GM21447 (cell line): Measurements from ENCODE around the gene MRPL46.
"Not testable (repeated sequence)": the region's sequence is repeated elsewhere in the genome, so short reads cannot be mapped to it uniquely, and the experiment has no call there.

Experiments
- ATAC-seq: cut with Tn5 transposase; IDR thresholded peaks from one replicate; pipeline ENCODE4 v1.9.1; 2021; ENCODE audit not compliant: unreplicated experiment

The MRPL46 gene

DNA sequence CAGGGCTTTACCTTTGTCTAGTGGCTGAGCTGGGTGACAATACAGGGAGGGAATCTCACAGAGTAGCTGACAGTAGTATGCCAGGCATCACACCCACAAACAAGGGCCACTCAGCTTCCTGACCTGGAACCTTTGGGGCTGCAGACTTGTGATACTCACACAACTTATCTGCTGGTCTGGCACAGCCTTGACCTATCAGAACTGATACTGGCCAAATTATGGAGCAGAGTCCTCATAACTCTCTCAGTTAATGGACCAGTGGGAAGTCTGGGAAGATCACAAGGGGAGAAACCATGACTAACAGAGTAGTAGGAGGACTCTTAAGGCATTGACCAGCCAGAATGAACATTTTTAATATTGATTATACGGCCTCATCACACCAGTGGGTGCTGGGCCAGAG lies 19.4 kb downstream of the MRPL46 start:
- no peak for ATAC-seq

DNA sequence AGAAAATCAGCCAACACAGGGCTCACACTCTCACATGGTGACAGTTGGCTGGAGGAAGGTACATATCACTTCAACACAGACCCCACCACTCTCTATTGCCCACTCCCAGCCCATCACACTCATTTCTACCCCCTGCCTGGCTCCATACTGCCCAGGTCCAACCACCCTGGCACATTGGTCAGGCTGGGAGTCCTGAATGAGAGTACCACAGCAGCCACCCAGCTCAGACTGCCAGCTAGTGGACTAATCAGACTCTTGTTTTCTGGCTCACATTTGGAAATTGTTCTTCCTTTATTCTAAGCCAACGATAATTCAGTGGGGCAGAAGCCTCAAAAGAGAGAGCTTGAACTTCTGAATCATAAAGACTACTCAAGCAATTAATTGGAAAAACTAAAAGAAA lies 20.0 kb downstream of the MRPL46 start:
- no peak for ATAC-seq

DNA sequence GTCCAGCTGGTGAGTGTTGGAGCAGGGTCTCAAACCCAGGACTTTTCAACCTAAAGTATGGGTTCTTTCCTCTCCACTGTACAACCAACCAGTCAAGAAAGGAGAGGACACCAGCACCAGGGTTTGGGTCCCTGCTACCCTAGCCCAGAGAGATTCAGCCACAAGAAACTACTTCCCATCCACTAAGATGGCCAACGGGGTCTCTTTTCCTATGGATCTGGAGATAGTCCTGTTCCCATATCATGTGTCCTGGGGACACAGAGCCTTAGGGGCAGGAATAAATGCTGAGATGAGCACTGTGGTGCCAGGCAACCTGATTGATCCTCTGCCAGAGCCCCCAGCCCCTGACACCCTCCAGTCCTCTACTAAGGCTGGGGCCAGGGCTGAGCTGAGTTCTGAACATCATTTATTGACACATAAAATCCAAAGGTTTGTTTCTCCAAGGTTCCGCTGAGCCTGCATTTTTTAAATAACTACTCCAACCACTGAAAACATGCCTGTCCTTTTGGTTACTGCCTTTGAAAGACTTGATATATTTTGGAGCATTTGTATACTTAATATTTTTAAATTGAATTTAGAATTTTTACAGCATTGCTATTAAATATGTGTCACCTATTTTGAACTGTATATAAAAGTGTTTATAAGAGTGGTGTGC lies 26.0 kb downstream of the MRPL46 start:
- ATAC-seq = no peak

DNA sequence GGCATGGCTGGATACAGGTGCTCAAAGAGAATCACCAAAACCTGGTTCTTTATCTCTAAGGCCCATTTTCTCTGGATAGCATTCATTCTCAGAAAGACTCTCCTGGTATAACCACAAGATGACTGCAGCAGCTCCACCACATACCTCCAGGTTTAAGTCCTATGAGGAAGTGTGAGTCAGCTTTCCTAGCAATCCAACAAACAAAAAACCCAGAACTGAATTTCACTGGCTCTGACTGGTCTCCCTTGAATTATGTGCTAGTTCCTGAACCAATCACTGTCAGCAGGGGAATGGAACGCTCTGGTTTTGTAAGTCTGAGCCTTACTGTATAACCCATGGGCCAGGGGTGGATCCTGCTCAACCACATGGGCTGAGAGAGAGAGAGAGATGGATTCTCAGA lies 27.2 kb downstream of the MRPL46 start:
- no peak for ATAC-seq

DNA sequence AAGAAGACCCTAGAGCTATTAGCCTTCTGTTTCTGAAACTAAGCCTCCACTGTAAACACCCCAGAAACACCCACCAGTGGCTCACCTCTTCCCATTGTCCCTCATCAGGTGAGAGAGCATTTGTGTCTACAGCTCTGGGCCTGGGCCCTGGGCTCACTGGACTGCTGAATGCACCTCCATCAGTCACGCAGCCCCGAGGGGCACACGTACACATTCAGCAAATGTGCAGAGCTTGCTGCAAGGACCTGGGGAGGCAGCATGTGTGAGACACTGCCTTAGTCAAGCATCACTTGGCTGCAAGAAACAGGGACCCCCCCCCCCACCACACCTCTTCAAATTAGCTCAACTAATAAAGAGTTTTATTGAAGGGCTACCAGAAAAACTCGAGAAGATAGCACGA lies 29.0 kb downstream of the MRPL46 start:
- ATAC-seq = no peak

DNA sequence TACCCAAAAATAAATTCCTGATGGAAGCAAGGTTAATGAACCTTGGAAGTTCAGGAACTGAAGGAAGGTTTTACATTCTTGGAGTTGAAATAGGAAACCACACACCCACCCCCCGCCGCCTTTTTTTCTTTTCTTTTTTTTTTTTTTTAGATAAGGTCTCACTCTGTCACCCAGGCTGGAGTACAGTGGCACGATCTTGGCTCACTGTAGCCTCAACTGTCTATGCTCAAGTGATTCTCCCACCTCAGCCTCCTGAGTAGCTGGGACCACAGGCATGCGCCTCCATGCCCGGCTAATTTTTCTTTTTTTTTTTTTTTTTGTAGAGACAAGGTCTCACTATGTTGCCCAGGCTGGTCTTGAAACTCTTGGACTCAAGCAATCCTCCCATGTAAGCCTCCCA lies 33.1 kb downstream of the MRPL46 start:
- not testable (repeated sequence) for ATAC-seq

DNA sequence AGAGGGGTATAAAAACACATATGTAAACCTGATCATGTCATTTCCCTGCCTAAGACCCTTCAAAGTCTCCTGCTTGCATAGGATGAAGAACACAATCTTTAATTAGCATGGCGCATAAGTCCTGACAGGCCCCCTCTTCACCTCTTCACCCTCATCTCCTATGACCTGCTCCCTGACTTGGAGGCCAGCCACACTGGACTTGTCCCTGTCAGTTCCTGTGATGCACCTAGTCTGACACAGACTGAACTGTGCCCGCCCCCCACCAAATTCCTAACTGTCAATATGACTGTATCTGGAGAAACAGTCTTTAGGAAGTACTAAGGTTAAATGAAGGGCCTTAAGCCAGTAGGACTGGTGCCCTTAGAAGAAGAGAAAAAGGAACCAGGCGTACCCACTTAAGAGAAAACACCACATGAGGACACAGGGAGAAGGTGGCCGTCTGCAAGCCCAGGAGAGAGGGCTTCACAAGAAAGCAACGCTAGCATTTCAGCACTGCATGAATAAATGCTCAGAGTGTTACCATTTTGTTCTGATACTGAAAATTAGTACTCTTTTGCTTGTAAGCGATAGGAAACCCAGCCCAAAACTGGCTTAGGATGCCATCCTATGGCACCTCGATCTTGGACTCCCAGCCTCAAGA lies 34.0 kb downstream of the MRPL46 start:
- no peak for ATAC-seq

DNA sequence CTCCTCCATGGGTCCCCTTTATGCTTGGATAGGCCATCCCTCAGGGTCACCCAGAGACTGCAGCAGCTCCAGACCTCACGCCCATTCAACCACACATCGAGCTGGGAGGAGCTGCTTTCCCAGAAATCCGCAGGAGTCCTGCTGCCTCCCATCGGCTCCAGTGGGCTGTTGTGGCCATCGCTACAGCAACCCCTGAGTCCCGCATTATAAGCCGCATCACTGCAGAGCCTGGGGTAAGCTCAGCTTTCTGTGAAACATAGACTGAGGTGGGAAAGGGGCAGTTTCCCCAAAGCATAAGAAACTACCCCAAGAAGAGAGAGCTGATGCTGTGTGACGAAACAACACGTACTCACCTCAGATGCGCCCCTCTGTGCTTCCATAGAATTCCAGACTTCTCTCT lies 35.7 kb downstream of the MRPL46 start:
- ATAC-seq = no peak

DNA sequence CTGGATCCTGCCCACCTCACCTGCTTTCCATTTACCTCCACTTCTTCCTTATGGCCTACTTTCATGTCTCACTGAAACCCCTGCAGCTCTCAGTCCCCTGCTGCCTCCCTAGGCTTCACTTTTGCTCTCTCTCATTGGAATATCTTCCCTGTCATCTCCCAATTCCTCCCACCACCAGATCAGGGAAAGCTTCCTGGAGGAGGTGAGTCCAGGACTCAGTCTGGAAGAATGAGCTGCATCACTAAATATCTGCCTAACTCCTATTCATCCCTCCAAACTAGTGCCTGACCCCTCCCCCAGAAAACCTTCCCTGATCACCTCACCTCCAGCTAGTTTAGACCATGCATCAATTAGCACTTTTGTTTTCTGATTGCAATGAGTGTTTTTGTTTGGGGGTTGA lies 37.1 kb downstream of the MRPL46 start:
- ATAC-seq = no peak

DNA sequence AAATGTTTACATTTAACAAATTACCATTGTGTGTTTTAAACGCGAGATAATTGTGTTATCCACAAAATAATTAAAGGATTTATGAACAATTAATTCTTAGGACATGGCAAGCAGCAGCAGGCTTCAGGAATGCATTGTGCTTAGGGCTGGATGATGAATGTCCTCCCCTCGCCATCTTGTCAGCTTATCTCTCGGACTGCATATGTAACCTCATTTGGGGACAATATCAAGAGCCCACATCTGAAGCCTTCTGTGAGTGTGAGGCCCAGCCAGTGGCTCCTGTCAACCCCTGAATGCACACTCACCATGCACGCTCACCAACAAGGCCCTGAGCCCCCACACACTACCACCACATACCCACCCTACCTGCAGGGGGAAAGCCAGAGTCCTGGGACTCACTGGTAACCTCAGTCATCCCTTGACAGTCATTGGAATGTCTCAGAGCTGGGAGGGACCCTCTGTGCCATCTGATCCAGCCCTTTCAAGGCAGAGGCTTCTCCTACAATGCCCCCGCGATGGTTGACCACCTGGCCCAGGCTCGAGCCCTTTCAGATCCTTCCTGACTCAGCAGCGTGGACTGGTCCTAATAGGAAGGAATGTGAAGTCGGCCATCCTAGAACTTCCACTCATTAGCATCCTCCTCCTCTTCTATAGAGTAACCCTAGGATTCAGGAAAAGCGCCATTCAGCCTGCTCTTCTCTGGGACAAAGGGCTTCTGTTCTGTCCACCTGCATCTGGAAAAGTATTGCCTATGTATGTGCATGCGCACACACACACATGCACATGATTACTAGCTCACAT lies 38.2 kb downstream of the MRPL46 start:
- ATAC-seq = no peak

DNA sequence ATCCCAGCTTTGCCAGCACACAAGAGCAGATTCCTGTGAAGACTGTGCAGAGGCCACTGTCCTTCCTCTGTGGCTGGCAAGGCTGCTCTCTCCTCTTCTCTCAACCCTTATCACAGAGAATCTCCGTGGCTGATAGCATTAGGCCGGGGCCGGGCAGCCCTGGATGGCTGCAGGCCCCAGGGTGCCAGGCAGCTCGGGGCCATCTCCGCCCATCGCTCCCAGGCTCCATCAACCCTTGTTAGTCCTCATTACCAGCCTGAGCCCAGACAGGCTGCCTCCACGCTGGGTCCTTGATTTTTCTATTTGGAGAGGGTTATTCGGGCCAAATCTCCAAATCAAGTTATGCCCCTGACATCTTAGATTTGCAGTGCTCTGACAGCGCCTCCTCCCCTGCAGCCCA lies 39.1 kb downstream of the MRPL46 start:
- ATAC-seq = no peak

DNA sequence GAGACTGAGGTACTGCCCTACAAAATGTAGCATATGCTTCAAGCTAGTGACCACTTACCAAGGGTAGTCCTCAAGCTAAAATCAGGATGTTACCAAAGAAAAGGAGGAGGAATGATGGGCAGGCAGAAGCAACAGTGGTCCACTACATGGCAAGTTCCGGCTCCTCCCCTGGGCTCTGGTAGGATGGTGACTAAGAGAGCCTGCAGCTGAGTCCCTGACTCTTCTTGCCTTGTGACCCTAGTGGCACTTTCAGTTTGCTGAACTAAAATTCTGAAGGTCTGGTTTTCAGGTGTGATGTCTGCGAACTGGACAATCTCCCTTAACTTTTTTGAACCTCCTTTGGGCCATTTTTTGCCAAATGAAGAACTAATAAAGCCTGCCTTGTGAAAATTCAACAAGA lies 40.9 kb downstream of the MRPL46 start:
- no peak for ATAC-seq

DNA sequence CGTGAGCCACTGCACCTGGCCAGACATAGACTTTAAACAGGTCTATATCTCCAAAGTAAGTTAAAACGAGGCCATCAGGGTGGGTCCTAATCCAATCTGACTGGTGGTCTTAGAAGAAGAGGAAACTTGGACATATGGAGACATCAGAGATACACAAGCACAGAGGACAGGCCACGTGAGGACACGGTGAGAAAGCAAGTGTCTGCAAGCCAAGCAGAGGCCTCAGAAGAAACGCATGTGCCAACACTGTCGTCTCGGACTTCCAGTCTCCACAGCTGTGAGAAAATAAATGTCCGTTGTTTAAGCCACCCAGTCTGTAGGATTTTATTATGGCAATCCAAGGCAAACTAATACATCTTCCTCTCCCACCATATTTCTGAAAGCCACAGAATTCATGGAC lies 43.9 kb downstream of the MRPL46 start:
- no peak for ATAC-seq

DNA sequence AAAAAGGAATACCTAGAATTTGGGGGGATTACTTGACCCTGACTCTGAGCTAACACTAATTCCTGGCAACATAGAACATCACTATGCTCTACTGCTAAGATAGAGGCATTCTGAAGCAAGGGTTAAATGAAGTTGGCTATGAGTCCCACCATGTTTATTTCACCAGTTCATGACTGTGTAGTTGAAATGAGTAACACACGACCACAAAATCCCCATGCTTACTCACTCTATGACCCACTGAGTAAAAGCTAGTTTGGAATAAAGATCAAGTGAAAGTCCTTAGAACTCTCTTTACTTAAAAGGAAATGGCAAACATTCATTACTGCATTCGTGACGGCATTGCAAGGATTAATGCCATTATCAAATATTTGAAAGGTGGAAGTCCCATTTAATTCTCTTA lies 47.4 kb downstream of the MRPL46 start:
- no peak for ATAC-seq
